ENCODE measurements around the gene FGF9.

DNA sequence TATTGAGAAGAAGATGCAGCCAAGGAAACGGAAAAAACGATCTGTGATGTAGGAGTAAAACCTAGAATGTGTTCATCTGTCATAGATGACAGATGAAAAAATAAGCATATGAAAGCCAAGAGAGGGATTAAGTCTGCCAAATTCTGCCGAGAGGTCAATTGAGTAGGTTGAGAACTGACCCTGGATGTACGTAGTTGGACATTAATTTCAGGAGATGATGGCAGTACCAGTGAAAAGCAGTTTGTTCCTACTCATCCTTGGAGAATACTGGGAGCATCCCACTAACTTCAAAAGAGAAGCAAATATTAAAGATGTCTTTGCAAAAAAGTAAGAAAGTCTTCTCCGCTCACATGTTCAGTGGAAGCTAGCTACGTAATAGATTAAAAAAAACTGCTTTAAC lies 11.8 kb upstream of the FGF9 start:
- TF ChIP-seq, protein P1, sequence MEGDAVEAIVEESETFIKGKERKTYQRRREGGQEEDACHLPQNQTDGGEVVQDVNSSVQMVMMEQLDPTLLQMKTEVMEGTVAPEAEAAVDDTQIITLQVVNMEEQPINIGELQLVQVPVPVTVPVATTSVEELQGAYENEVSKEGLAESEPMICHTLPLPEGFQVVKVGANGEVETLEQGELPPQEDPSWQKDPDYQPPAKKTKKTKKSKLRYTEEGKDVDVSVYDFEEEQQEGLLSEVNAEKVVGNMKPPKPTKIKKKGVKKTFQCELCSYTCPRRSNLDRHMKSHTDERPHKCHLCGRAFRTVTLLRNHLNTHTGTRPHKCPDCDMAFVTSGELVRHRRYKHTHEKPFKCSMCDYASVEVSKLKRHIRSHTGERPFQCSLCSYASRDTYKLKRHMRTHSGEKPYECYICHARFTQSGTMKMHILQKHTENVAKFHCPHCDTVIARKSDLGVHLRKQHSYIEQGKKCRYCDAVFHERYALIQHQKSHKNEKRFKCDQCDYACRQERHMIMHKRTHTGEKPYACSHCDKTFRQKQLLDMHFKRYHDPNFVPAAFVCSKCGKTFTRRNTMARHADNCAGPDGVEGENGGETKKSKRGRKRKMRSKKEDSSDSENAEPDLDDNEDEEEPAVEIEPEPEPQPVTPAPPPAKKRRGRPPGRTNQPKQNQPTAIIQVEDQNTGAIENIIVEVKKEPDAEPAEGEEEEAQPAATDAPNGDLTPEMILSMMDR (IDR thresholded peaks at IDR 0.05) = no peak
- TF ChIP-seq POLR2AphosphoS5 (IDR thresholded peaks at IDR 0.05) = no peak
- no peak for TF ChIP-seq EP300 (IDR thresholded peaks at IDR 0.05)

Measured in suprapubic skin (tissue), 4 donors.